NOMO-1 treated with DMSO at 0.1 percent for 48 hours (cell line): Measurements from ENCODE around the gene THAP9.

Source experiments
- DNase-seq: peaks from one replicate; lab custom pipeline; 2025; ENCODE audit not compliant: unreplicated experiment; lab: John Stamatoyannopoulos, UW

THAP9 gene

GRCh38 chr4:82951196-82951595, 50.7 kb downstream of the THAP9 start:
- no peak for DNase-seq

GRCh38 chr4:82954212-82954611, 53.7 kb downstream of the THAP9 start:
- no peak for DNase-seq

- peak; percentile 56 for DNase-seq
Observed at GRCh38 chr4:82957045-82957444, 56.5 kb downstream of the THAP9 start.

- DNase-seq, result no peak
Observed at GRCh38 chr4:82965763-82966162, 65.2 kb downstream of the THAP9 start.

GRCh38 chr4:82968972-82969371, 68.4 kb downstream of the THAP9 start:
- no peak for DNase-seq

GRCh38 chr4:82969414-82969813, 68.9 kb downstream of the THAP9 start:
- no peak for DNase-seq
